Endothelial cell of umbilical vein (primary cell): ENCODE measurements around the gene RBMS3. TPM values are rescaled to one million over a fixed set of nuclear protein-coding genes. Genes with fewer than 3 reads are reported as not detected.

ENCODE experiments used
- BruUV-seq: library from RNA; stranded (reverse); fragments of 400-500 nt; replicated peaks from 2 replicates; lab custom pipeline; 2021; lab: Mats Ljungman, UMichigan
- CTCF ChIA-PET: fragments of 300-600, 350-600 bp; sonication (Branson Sonifier 250); formaldehyde crosslinking; loops from one replicate; lab custom pipeline; 2021; ENCODE audit warnings: antibody characterized with exemption, inconsistent platforms; lab: Charles Lee
- POLR2A ChIA-PET: fragments of 300-600, 350-600 bp; sonication (Branson Sonifier 250); formaldehyde crosslinking; loops from one replicate; lab custom pipeline; 2021; ENCODE audit warnings: antibody characterized with exemption, inconsistent platforms; lab: Charles Lee
- DNase-seq: peaks from one replicate; pipeline ENCODE4 v3.0.0-alpha.2; 2011; ENCODE audit warnings: low read depth, low spot score
- FAIRE-seq: peaks from 2 replicates; lab custom pipeline; 2011; peaks lifted over from hg19 to GRCh38; lab: Jason Lieb, UNC
- H2AFZ ChIP-seq: 2 replicates; pipeline ENCODE4 v1.6.0; 2012; ENCODE audit warnings: low read depth, low read length, control low read depth, inconsistent platforms
- H3K27ac ChIP-seq: 2 replicates; pipeline ENCODE4 v1.5.1; 2011; ENCODE audit warnings: low read depth, mild to moderate bottlenecking, control low read depth, low read length, moderate library complexity; ENCODE audit not compliant: insufficient read depth
- H3K27me3 ChIP-seq, 2 experiments: 2 replicates each; pipeline versions ENCODE4 v1.6.0 to v1.6.1; 2011; ENCODE audit warnings: low read length in 2 of 2, mixed read lengths in 1 of 2; ENCODE audit not compliant: control insufficient read depth in 2 of 2, insufficient read depth in 2 of 2
- H3K36me3 ChIP-seq, 2 experiments: 2 replicates in 1 of 2; 3 replicates in 1 of 2; pipeline ENCODE4 v1.5.1; 2011; ENCODE audit warnings: low read length in 2 of 2, mild to moderate bottlenecking in 1 of 2, moderate library complexity in 1 of 2; ENCODE audit not compliant: control insufficient read depth in 2 of 2, insufficient read depth in 2 of 2; ENCODE audit errors: extremely low read depth in 1 of 2
- H3K4me1 ChIP-seq: 3 replicates; pipeline ENCODE4 v1.5.1; 2011; ENCODE audit warnings: mild to moderate bottlenecking, low read length; ENCODE audit not compliant: control insufficient read depth, insufficient read depth; ENCODE audit errors: extremely low read depth
- H3K4me2 ChIP-seq: 2 replicates; pipeline ENCODE4 v1.6.1; 2011; ENCODE audit warnings: low read length, control low read depth, mixed read lengths; ENCODE audit not compliant: insufficient read depth
- H3K4me3 ChIP-seq, 3 experiments: fragments of 200-600 bp in 1 of 3; sonication (generic), shearing (Covaris generic) in 1 of 3; replicated peaks in 1 of 3; 2 replicates each; pipeline ENCODE4 v1.5.1; 2011 to 2016; ENCODE audit warnings: control low read depth in 3 of 3, low read length in 3 of 3, mild to moderate bottlenecking in 2 of 3, inconsistent platforms in 1 of 3, low read depth in 1 of 3, moderate library complexity in 1 of 3; ENCODE audit not compliant: insufficient read depth in 1 of 3
- H3K79me2 ChIP-seq: 2 replicates; pipeline ENCODE4 v1.6.0; 2012; ENCODE audit warnings: low read length, inconsistent platforms; ENCODE audit not compliant: control insufficient read depth, insufficient read depth
- H3K9ac ChIP-seq: replicated peaks from 2 replicates; pipeline ENCODE3; 2011; ENCODE audit warnings: low read length, control low read depth; ENCODE audit not compliant: insufficient read depth; ENCODE audit errors: extremely low read depth
- H3K9me1 ChIP-seq: replicated peaks from 3 replicates; pipeline ENCODE4 v1.6.0; 2011; ENCODE audit warnings: mild to moderate bottlenecking, low read length; ENCODE audit not compliant: control insufficient read depth, insufficient read depth; ENCODE audit errors: extremely low read depth
- H3K9me3 ChIP-seq: replicated peaks from 2 replicates; pipeline ENCODE4 v1.5.1; 2012; ENCODE audit warnings: low read length, inconsistent platforms; ENCODE audit not compliant: control insufficient read depth, insufficient read depth
- H4K20me1 ChIP-seq: replicated peaks from 2 replicates; pipeline ENCODE3; 2011; ENCODE audit warnings: mild to moderate bottlenecking, low read length; ENCODE audit not compliant: control insufficient read depth, insufficient read depth; ENCODE audit errors: extremely low read depth
- CTCF ChIP-seq, 2 donors: IDR thresholded peaks; 1 replicate in 1 of 2; 2 replicates in 1 of 2; pipeline ENCODE4 v1.5.1; 2011; ENCODE audit warnings: low read length in 2 of 2, mild to moderate bottlenecking in 2 of 2, moderate library complexity in 2 of 2, control low read depth in 1 of 2, inconsistent platforms in 1 of 2, low read depth in 1 of 2; ENCODE audit not compliant: insufficient read depth in 1 of 2; ENCODE audit errors: extremely low read depth in 1 of 2
- EZH2 ChIP-seq: IDR thresholded peaks from 2 replicates; pipeline ENCODE4 v1.6.1; 2012; ENCODE audit warnings: borderline replicate concordance, low read depth, mild to moderate bottlenecking, moderate library complexity, low read length, inconsistent platforms; ENCODE audit not compliant: severe bottlenecking
- FOS ChIP-seq: IDR thresholded peaks from 2 replicates; pipeline ENCODE4 v1.6.1; 2011; ENCODE audit warnings: mild to moderate bottlenecking, low read length, moderate library complexity, borderline replicate concordance; ENCODE audit not compliant: insufficient read depth
- GATA2 ChIP-seq: IDR thresholded peaks from 2 replicates; pipeline ENCODE4 v1.7.0; 2011; ENCODE audit warnings: low read depth, mild to moderate bottlenecking, moderate library complexity, mixed read lengths, low read length; ENCODE audit not compliant: insufficient read length, insufficient read depth
- JUN ChIP-seq: IDR thresholded peaks from 2 replicates; pipeline ENCODE4 v1.6.1; 2011; ENCODE audit warnings: borderline replicate concordance, low read depth; ENCODE audit not compliant: insufficient read length, insufficient read depth
- MAX ChIP-seq: IDR thresholded peaks from 2 replicates; pipeline ENCODE4 v1.6.1; 2011; ENCODE audit not compliant: insufficient read depth, insufficient read length
- MYC ChIP-seq: IDR thresholded peaks from one replicate; pipeline ENCODE4 v1.6.1; 2011; ENCODE audit warnings: mild to moderate bottlenecking, low read depth, low read length
- POLR2A ChIP-seq: IDR thresholded peaks from 2 replicates; pipeline ENCODE4 v1.6.1; 2012; ENCODE audit warnings: low read depth, mild to moderate bottlenecking, control low read depth, low read length
- POLR2AphosphoS5 ChIP-seq: IDR thresholded peaks from 2 replicates; pipeline ENCODE4 v1.6.1; 2012; ENCODE audit warnings: low read depth, mild to moderate bottlenecking, control low read depth, low read length, moderate library complexity; ENCODE audit not compliant: insufficient read depth
- dilution Hi-C: fragments of 300-500 bp; cut with MboI; formaldehyde crosslinking; loops from one replicate; pipeline ENCODE4 v1.15.0; 2019; ENCODE audit warnings: low sequenced_read_pairs; ENCODE audit not compliant: extremely low pct_ligation_motif_present
- intact Hi-C: fragments of 100-400 bp; cut with micrococcal nuclease; formaldehyde crosslinking; loops from one replicate; pipeline ENCODE4 v1.10.0; 2022
- polyA plus RNA-seq, 4 experiments: library from polyadenylated mRNA; depleted of rRNA in 3 of 4; stranded (reverse) in 3 of 4; unstranded in 1 of 4; fragments of >200 nt; gene quantifications; 2 replicates each; pipeline versions ENCODE4 v1.2.1 to v1.2.3, GENCODE V29; 2011 to 2012; ENCODE audit warnings: missing spikeins in 1 of 4
- total RNA-seq: library from RNA; stranded (reverse); gene quantifications from 2 replicates; pipeline ENCODE4 v1.2.3, GENCODE V29; 2021

Gene RBMS3
- total and polyA plus RNA-seq, 2 donors (not counting 3 experiments of a cell fraction or from before 2014, with no cell fraction given): 13.6 to 42.3 TPM

GRCh38 chr3:29486096-29486495, 205.2 kb downstream of the RBMS3 start:
- BruUV-seq: no TSS peak
- Histone ChIP-seq H2AFZ (no peak overlapping the region), H4K20me1 (no peaks in the 10 kb centered on the region), H3K9me3 (no peaks in the 10 kb centered on the region), H3K9me1 (no peaks in the 10 kb centered on the region), H3K36me3 (no peaks in the 10 kb centered on the region), H3K4me3 (no peak overlapping the region), H3K4me1 (no peaks in the 10 kb centered on the region), H3K27ac (no peak overlapping the region), H3K9ac (no peak overlapping the region), H3K79me2 (no peaks in the 10 kb centered on the region), H3K27me3 (no peaks in the 10 kb centered on the region), H3K4me2 (no peak overlapping the region)
- dilution Hi-C loops: no loop called here
- intact Hi-C loops: no loop called here
- POLR2A ChIA-PET: no interaction called here
- FAIRE-seq (no peak), DNase-seq (no peak)
- no peak for TF ChIP-seq CTCF (IDR thresholded peaks at IDR 0.05; ENCODE audit: extremely low read depth in 1 of 2, insufficient read depth in 1 of 2, low read depth in 1 of 2, low read length in 2 of 2)
- TF ChIP-seq POLR2AphosphoS5: no peak
- TF ChIP-seq FOS: no peak
- TF ChIP-seq EZH2: no peak
- TF ChIP-seq POLR2A: no peak
- TF ChIP-seq MYC: no peak
- TF ChIP-seq GATA2: no peak
- no peak for TF ChIP-seq MAX
- TF ChIP-seq JUN: no peak
- CTCF ChIA-PET: no interaction called here
